Hippocampal formation (tissue), 2 donors: ENCODE measurements around the gene PTPRD.
"Not testable (repeated sequence)": the region's sequence is repeated elsewhere in the genome, so short reads cannot be mapped to it uniquely, and the experiment has no call there.

Experiments
- DNase-seq, 2 donors: peaks; one replicate each; lab custom pipeline; 2025; lab: John Stamatoyannopoulos, UW

The PTPRD gene

DNA sequence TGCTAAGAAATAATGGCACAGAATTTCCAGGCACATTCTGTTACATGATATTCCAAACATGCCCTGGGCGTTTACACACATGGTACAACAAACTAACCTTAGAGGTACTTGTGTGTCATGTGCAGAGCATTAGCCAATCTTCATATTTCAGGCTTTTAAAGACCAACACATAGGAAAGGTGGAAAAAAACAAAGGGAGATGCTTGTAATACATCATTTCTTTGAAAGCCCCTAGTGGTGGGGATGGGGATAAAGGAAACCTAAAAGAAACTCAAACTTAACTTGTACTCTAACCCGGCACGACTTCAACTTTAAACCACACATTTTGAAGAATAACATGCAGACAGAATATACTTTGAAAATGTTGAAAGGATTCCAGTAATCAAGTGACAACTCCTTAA, 133.6 kb downstream of the PTPRD start:
- DNase-seq: no peak

DNA sequence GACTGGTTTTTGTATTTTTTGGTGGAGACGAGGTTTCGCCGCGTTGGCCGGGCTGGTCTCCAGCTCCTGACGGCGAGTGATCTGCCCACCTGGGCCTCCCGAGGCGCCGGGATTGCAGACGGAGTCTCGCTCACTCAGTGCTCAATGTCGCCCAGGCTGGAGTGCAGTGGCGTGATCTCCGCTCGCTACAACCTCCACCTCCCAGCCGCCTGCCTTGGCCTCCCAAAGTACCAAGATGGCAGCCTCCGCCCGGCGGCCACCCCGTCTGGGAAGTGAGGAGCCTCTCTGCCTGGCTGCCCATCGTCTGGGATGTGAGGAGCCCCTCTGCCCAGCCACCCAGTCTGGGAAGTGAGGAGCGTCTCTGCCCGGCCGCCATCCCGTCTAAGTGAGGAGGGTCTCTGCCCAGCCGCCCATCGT, 163.6 kb downstream of the PTPRD start:
- not testable (repeated sequence) for DNase-seq

DNA sequence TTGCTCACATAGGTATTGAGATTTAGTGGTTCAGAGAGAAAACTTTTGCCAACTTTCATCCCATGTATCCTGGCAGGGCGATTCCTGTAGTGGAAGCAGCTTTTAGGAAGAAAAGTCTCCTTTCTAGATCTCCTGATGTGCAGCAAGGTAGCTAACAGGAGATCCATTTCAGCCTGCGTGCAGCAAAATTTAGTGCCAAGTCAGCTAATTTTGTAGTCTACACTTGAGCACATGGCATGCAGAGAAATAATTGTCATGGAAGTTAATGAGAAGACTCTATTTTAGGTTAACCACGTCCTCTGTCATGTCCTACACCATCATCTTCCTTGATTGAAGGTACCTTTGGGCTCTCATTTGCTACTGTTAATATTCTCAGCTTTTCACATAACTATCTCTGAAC, 165.8 kb downstream of the PTPRD start:
- DNase-seq: no peak

DNA sequence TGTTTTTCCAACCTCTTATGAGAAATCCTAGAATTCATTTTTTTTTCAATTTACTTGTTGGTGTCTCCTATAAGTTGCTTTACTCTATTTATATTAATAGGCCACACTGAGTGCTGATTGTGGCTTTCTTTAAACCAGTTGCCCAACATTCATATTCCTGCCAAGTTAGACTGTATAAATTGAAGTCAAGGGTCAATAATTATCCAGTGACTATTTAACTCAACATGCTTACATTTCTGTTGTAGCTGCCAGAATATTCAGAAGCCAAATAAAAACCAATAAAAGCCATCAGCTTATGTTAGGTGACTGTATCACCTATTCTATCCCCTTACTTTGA, 169.0 kb downstream of the PTPRD start:
- no peak for DNase-seq

DNA sequence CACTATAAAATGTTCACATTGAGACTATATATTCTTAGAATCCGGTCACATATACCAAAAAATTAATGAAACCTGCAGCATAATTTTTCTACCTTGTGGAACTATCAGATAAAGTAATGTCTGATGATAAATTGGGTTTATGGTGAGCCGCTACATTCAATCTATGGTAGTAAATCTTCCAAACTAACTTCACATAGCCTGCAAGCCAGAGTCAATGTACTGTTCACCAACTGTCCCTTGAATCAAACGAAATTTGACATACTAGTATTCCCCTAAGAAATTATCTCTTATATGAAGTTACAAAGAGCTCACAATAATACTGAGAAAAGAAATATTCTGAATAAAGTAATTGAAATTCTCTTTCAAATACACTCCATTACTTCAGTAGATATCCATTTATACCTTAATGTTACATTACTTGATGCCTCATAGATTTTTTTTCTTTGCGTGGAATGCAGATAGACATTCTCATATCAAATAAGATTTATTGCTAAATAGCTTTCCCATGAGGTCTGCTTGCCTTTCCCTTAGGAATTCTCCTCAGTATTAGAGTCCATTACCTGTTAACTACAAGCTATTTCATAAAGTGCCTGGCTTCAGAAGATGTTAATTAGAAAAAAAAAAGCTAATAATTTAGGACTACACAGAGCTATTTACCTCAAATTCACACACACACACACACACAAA, 169.5 kb downstream of the PTPRD start:
- DNase-seq: no peak

DNA sequence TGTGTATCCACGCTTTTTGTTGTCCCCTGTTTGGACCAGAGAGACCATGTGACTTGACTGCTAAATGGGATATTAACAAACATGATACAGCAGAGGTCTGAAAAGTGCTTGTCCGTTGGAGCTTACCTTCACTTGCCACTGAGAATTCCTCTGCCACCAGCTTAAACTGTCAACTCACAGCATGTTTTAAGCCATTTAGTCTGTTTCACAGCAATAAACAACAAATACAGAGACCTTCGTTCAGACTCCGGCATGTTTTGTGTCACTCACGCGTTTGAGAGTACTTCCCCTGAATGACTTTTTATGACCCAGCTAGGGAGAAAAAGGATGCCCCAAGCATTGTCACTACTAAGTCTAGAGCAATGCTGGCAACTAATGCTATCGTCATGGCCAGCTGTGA, 173.8 kb downstream of the PTPRD start:
- DNase-seq: no peak

DNA sequence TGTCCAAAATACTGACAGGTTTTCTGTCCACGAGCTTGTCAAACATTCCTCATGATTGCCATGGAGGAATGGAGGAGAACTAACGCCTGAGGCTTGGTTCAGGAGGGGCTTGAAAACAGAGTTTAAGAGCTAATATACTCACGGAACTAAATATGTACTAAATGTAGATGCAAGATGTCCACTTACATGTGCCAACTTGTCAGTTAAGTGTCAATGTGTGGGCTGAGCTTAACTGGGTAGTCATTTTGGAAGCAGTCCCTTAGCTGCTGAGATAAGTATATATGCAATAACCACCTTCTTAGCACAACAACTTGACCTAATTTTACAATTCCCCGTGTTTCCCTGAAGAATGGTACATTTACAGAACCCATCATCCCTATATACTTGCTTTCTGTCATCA, 176.0 kb downstream of the PTPRD start:
- no peak for DNase-seq

DNA sequence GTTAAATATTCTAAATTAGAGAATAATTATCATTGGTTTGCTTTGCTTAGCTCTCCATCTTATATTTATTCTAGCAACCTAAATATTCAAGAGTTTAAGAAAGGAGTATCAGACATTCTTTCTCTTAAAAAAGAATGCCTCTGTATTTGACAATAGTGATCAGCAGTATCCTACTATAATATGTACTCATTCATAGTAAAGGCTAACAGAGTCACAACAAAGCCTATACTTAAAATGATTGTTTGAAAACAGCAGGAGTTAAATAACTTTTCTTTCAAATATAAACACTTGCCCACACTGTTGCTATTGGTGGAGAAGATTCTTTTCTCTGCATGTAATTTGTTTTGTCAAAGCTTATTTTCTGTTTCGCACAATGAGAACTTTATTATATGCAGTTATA, 178.4 kb downstream of the PTPRD start:
- DNase-seq: no peak

DNA sequence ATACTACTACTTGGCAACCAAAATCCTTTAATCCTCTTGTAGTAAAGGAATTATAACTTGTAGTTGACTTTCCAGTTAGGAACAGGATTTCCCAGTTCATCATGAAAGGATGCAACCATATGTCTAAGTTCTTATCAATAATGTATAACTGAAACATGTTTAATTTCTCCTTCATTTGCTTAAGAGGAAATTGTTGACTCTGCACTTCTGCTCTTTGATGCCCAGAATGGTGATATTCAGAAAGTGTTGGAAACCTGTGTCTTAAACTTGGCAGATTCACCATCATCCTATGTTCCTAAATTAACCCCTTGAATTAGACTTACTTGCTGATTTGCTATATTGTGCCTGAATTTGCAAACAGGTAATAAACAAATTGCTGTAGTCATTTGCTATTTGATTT, 201.5 kb downstream of the PTPRD start:
- no peak for DNase-seq

DNA sequence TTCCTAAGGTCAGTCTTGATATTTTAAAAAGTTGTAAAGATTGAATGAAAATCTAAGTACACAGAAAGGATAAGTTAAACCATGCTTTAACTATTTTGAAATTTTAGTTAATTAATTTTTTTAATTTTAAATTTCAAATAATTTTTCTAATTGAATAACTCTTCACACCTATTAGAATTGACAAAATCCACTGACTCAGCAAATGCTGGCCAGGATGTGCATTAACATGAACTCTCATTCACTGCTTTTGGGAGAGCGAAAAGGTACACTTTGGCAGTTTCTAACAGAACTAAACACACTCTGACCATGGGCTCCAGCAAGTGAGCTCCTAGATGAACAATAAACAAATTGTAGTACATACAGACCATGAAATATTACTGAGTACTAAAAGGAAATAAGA, 209.5 kb downstream of the PTPRD start:
- DNase-seq: no peak

DNA sequence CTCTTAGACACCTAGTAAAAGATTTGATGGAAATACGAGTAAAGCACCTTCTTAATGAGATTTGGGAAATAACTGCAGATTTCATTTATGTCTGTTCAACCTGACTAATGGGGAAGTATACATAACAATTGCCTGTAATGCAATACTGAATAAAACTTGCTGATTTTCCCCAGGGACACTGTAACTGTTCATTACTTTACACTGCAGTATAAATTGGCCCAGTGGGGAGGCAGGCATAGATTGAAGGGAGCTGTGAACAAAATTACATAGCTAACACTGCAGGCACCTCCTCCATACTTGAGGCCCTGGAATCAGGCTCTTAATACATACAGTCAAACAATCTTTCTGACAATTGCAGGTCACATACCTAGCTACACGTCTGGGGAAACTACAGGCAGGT, 216.2 kb downstream of the PTPRD start:
- no peak for DNase-seq

DNA sequence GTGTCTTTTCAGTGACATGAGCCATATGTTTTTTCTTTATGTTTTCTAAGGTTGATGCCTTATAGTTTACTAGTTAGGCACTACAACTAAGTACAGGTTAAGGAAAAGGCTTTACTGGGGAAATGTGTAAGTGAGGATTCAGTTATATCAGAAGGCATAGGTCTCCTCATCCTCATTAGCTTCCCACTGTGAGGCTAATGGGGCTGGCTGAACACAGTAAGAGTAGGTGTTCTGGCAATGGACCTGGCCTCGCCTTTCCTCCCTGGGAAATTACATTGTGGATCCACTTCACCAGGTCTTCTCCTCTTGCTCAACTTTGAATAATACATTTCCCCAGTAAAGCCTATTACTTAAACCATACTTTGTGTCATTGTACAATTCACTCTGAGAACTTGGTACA, 225.5 kb downstream of the PTPRD start:
- no peak for DNase-seq

DNA sequence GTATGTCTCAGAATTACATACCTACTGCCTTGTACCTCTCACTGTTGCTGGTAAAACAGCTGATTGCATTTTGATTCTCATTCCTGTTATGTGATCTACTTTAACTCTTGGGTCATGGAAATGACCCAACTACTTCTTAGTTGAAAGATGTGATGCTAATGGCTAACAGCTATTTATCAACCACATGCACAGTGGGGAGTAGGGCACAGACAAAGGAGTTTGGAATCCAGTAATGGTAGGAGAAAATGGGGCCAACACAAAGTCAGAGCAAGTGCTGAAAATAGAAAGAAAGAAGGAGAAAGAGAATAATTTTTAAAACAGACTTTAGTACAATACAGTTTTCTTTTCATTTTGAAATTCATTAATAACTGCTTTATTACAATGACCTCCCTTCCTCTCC, 241.0 kb downstream of the PTPRD start:
- no peak for DNase-seq

DNA sequence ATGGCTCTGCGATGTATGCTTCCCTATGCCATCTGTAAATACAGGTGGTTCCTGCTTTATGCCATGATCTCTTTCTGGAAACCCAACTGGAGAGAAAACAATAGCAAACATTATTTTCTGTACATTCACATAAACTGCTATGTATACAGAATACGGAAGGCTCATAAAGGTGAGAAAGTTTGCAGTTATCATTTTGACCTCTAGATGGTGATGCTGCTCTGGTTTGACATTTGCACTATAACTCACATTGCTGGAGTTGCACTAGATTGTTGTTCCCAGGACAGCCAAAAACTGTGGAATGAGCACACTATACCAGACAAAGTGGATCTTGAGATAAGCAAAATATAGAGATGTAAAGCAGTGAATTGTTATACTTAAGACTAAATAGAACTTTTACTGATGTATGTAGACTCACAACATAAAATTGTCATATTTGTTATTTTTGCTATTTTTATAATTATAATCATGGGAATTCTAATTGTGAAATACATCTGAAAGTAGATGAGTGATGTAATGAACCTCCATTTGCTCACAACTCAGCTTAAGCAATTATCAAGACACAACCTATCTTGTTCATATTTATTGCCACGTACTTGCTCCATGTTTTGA, 246.5 kb downstream of the PTPRD start:
- DNase-seq: peak in 1 of 2 donors; percentile 52

DNA sequence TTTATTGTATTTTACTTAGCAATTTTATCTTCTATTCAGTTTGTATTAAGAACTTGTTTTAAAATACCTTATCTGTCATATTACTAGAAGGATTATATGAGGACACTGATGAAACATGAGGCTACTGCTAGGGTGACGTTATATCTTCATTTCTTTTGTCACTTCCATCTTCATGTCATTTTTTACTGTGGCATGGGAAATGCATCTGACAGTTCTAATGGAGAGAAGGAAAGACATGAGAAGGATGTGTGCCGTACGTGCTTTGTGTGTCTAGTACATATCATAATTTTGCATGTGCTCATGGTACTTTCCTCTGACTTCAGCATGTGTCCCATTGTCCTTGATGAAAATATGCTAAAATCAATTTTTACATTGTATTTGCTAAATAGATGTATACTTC, 258.2 kb downstream of the PTPRD start:
- no peak for DNase-seq

DNA sequence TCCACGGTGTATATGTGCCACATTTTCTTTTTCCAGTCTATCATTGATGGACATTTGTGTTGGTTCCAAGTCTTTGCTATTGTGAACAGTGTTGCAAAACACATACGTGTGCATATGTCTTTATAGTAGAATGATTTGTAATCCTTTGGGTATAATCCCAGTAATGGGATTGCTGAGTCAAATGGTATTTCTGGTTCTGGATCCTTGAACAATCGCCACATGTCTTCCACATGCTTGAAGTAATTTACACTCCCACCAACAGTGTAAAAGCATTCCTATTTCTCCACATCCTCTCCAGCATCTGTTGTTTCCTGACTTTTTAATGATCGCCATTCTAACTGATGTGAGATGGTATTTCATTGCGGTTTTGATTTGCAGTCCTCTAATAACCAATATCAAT, 267.2 kb downstream of the PTPRD start:
- DNase-seq: not testable (repeated sequence)

DNA sequence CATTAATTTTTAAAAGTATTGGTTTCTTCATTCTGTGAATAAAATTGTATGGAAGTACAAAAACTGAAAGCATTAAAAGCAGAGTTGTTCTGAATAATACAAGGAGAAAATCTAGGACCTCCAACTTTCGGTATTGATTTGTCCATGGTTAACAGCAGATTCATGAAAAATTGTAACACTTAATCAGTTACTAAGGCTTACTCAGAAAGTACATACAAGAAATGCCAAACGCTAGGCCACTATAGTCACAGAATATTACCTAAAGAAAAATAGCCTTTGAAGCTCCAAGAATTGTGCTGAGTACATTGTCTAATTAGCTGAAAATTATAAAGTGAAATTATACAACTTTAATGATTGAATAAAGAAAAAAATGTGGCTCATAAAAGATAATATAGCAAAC, 271.7 kb downstream of the PTPRD start:
- DNase-seq: no peak

DNA sequence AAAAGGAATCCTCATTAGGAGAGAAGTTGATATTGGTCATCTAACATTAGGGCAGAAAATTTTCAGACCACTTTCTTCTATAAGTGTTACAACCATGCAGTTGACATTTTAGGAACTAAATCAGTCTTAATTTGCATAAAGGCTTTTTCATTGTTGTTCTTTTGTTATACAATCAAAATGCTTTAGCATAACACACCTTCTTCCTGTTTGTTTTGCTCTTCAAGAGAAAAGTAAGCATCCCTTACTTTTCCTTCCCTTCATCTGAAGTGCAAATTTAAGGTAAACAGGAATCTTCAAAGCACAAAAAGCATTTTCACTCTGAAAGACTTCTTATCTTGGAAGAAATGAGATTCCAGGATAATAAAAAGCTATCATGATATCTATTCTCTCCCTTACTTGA, 273.6 kb downstream of the PTPRD start:
- no peak for DNase-seq

DNA sequence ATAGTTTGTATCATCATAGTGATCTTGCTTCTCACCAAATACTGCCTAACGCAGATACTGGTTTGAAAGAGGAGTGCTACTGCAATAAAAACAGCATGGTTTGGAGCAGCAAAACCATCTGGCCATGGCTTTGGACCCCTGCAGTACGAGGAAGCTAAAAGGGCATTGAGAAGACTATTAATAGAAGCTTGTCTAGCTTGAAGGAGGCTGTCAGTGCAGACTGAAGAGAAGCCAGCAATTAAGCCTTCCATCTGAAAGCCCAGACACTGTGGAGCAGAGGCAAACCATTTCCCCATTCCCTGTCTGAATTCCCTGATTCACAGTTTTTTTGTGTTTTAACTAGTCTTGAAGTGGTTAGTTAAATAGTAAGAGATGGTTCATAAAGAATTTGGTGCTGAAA, 281.6 kb downstream of the PTPRD start:
- DNase-seq: no peak

DNA sequence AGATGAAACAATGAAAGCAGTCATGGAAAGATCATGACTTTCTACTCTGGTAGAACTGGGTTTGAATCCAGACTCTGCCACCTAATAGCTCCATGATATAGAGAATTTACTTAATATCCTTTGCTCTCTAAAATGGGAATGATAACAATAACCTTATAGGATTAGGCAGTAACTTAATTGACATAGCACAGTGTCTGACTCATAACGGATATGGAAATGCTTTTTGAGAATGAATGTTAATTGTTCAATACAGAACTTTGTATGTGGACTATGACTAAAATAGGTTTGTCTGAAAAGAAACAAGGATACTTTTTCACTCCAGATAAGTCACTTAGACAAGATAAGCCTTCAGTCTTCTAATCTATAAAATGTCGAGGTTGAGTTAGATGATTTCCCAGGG, 330.7 kb downstream of the PTPRD start:
- DNase-seq: no peak

DNA sequence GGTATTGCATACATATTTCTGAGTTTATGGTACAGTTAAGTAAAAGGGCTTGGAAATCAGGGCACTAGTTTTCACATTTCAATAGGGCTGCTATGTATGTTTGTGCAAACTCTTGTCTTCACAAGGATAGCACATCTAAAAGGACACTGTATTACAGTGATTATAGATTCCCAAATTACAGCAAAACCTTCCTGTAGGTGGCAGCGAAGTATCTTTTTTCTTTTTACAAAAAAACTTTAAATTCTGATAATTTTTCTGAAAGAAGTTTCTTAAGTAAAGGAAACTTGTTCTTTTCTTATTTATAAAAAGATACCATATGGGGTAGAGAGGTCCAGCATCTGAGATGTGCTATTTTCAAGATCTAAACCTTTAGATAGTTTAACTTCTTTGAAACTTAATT, 337.8 kb downstream of the PTPRD start:
- DNase-seq: peak in 1 of 2 donors; percentile 14

DNA sequence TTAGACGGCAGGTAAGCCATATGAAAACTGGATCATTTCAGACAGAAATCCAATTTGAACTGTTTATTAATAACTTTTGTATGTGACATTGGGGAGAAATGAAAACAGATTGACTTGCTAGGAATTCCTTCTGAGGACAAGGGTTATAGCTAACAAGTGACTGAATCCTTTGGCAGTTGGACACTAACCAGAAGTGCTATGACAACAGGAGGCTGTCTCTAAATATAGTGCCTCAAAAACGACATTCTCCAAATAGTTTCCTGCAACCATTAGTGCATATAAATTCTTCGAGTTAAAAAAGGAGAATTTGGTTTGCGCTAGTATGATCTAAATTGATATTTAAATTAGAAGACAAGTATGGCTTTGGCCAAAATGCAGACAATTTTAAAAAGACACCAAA, 338.6 kb downstream of the PTPRD start:
- no peak for DNase-seq

DNA sequence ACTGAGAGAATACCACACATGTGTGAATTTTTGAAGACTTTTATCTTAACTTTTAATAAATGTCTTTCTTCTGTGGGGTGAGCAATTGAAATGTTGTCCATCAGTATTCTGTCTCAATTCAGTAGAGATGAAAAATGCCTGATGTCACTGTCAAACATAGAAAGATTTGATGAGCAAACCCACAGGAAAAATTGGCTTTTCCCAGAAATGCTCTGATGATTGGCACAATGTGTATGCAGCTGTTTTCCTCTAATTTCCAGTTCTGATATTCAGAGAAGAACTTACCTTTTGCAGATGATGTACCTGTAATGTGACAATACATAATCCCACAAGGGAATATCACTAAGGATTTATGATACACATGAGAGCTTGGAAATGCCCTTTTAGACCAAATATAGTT, 340.0 kb downstream of the PTPRD start:
- no peak for DNase-seq
